ENCODE measurements around the gene SNAP29.

SNAP29 gene

DNA sequence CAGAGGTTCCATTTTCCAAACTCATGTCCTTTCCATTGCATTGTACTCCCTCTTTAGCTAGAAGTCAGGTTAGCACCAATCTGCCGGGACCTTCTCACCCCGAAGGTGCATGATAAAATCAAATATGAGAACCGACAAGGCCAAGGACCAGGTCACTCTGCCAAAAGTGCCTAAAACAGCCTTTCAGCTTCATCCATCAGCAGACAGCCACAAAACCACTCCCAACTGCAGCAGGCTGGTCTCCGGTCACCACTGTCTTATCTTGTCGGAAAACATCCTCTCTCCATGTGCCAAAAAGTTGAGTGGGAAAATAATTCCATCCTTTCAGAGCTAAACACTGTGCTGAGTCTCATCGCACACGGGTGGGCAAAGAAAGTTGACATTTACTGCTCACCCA, 1.6 kb upstream of the SNAP29 start:
- CTCF ChIA-PET, result interaction anchor here (0.9 to 1.5 kb wide), 6 partner anchors 10 to 73 kb away, joined by 3 to 7 read pairs (median 3); no protein-coding TSS in a partner anchor
- POLR2A ChIA-PET, result interaction anchor here (0.6 kb wide), 1 partner anchor 140 kb away, joined by 3 read pairs; no protein-coding TSS in a partner anchor
- DNase-seq (ENCODE audit: low read depth, low spot score), result no peak
- peak overlapping the region; percentile 74 for H3K4me3 ChIP-seq (ENCODE audit: low read depth, low read length)
- no peak for TF ChIP-seq CTCF (IDR thresholded peaks at IDR 0.05; ENCODE audit: insufficient read depth, low read length, missing control alignments)

- TF ChIP-seq CTCF (IDR thresholded peaks at IDR 0.05; ENCODE audit: insufficient read depth, low read length, missing control alignments), result no peak
- peak overlapping the region; percentile 74 for H3K4me3 ChIP-seq (ENCODE audit: low read depth, low read length)
- ChIA-PET CTCF (interaction anchor here (1.3 kb wide), 1 partner anchor 9 kb away, joined by 3 read pairs; no protein-coding TSS in a partner anchor), POLR2A (no interaction called here)
- no peak for DNase-seq (ENCODE audit: low read depth, low spot score)
Measured at GRCh38 chr22:20857838-20858614, 781 bp upstream of the SNAP29 start.

DNA sequence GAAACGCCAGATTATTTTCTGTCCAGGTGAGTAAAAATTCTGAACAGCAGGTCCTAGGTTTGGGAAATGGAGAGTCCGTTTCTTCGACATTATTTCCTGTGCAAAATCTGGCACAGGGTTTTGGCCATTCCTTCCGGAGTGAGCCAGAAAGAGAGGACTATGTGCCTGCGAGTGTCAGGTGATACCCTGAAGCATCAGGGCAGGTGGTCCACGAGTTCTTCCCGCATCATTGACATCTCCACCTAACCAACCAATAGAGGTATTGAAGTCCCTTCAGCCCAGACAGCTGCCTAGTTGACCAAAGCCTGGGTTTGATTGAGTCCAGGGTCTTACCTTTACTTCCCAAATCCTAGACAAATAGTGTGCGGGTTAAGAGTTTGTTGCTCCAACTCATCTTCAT, 808 bp downstream of the SNAP29 start:
- no peak for DNase-seq (ENCODE audit: low read depth, low spot score)
- H3K4me3 ChIP-seq (ENCODE audit: low read depth, low read length), result peak overlapping the region; percentile 74
- ChIA-PET POLR2A (no interaction called here), CTCF (interaction anchor here (1.1 kb wide), 1 partner anchor 16 kb away, joined by 3 read pairs; no protein-coding TSS in a partner anchor)
- TF ChIP-seq CTCF (IDR thresholded peaks at IDR 0.05; ENCODE audit: insufficient read depth, low read length, missing control alignments), result no peak

DNA sequence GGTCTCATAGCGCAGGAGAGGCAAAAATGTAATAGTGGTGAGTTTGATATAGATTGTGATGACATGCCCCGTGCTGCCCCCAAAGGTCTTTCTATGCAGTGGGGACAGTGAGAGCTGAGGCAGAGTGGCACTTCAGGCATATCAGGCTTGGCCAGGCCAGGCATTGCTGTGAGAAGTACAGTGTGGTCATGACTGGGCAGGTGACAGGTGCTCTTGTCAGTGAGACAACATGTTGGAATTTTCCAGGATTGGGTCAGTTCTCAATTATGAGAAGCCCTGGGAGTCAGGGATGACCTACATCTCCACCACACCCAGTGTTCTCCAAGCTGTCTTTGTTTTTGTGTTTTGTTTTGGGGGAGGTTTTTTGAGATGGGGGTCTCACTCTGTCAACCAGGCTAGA, 3.7 kb downstream of the SNAP29 start:
- ChIA-PET CTCF (no interaction called here), POLR2A (no interaction called here)
- TF ChIP-seq CTCF (IDR thresholded peaks at IDR 0.05; ENCODE audit: insufficient read depth, low read length, missing control alignments), result no peak

GRCh38 chr22:20863366-20863765, 4.6 kb downstream of the SNAP29 start:
- ChIA-PET CTCF (no interaction called here), POLR2A (no interaction called here)
- TF ChIP-seq CTCF (IDR thresholded peaks at IDR 0.05; ENCODE audit: insufficient read depth, low read length, missing control alignments), result no peak
- no peak overlapping the region for H3K4me3 ChIP-seq (ENCODE audit: low read depth, low read length)
- no peak for DNase-seq (ENCODE audit: low read depth, low spot score)

More for the DNA sequence above, 3.7 kb downstream of the SNAP29 start:
- no peak for DNase-seq (ENCODE audit: low read depth, low spot score)
- H3K4me3 ChIP-seq (ENCODE audit: low read depth, low read length), result no peak overlapping the region

- CTCF ChIA-PET, result interaction anchor here (1.5 kb wide), 1 partner anchor 21 kb away, joined by 4 read pairs; no protein-coding TSS in a partner anchor
- TF ChIP-seq CTCF (IDR thresholded peaks at IDR 0.05; ENCODE audit: insufficient read depth, low read length, missing control alignments), result no peak
- no peak overlapping the region for H3K4me3 ChIP-seq (ENCODE audit: low read depth, low read length)
- DNase-seq (ENCODE audit: low read depth, low spot score), result no peak
- POLR2A ChIA-PET, result no interaction called here
Measured at GRCh38 chr22:20864186-20864908, 5.5 kb downstream of the SNAP29 start.
